GM18505 (cell line): ENCODE results near the gene ZFP36L2.

Experiments used
- ATAC-seq: cut with Tn5 transposase; IDR thresholded peaks from one replicate; pipeline ENCODE4 v1.9.1; 2021; ENCODE audit not compliant: unreplicated experiment
- POLR2A ChIP-seq: IDR thresholded peaks from 4 replicates; pipeline ENCODE4 v1.6.1; 2011; ENCODE audit warnings: borderline replicate concordance; ENCODE audit not compliant: insufficient read depth, insufficient read length; ENCODE audit errors: extremely low read depth

Gene ZFP36L2

GRCh38 chr2:43238813-43239212 is 12.4 kb upstream of the ZFP36L2 start:
- TF ChIP-seq POLR2A: no peak
- ATAC-seq: no peak

GRCh38 chr2:43238176-43238575 is 11.8 kb upstream of the ZFP36L2 start:
- TF ChIP-seq POLR2A: no peak
- ATAC-seq: no peak

GRCh38 chr2:43233218-43234212 is 7.1 kb upstream of the ZFP36L2 start:
- TF ChIP-seq POLR2A: no peak
- no peak for ATAC-seq

GRCh38 chr2:43230951-43231827 is 4.8 kb upstream of the ZFP36L2 start:
- no peak for ATAC-seq

GRCh38 chr2:43230351-43230885 is 4.0 kb upstream of the ZFP36L2 start:
- TF ChIP-seq POLR2A: no peak
- no peak for ATAC-seq

More at GRCh38 chr2:43230951-43231827, 4.8 kb upstream of the ZFP36L2 start:
- no peak for TF ChIP-seq POLR2A

GRCh38 chr2:43228756-43229659 is 2.6 kb upstream of the ZFP36L2 start:
- no peak for TF ChIP-seq POLR2A

GRCh38 chr2:43228321-43228751 is 1.9 kb upstream of the ZFP36L2 start:
- ATAC-seq: no peak
- TF ChIP-seq POLR2A: no peak

More at GRCh38 chr2:43228756-43229659, 2.6 kb upstream of the ZFP36L2 start:
- no peak for ATAC-seq

- ATAC-seq: no peak
- no peak for TF ChIP-seq POLR2A
Measured at GRCh38 chr2:43227830-43228281, 1.4 kb upstream of the ZFP36L2 start.

- TF ChIP-seq POLR2A: no peak
- ATAC-seq: peak; percentile 10
Measured at GRCh38 chr2:43226955-43227829, 786 bp upstream of the ZFP36L2 start.

GRCh38 chr2:43225788-43226557 is 433 bp downstream of the ZFP36L2 start:
- peak; percentile 29 for ATAC-seq
- no peak for TF ChIP-seq POLR2A
